Activated CD4-positive, alpha-beta T cell treated with anti-CD3 and anti-CD28 coated beads for 24 hours (primary cell): ENCODE data around the gene ZNF560.
A peak's percentile ranks its signal among the peaks of the same experiment; 100 is the strongest.
"Not testable (repeated sequence)": the region's sequence is repeated elsewhere in the genome, so short reads cannot be mapped to it uniquely, and the experiment has no call there.

Experiments
- DNase-seq, 2 donors: peaks; one replicate each; pipeline ENCODE4 v3.0.0-alpha.2; 2020; ENCODE audit warnings: low read depth in 2 of 2

ZNF560 gene

DNA sequence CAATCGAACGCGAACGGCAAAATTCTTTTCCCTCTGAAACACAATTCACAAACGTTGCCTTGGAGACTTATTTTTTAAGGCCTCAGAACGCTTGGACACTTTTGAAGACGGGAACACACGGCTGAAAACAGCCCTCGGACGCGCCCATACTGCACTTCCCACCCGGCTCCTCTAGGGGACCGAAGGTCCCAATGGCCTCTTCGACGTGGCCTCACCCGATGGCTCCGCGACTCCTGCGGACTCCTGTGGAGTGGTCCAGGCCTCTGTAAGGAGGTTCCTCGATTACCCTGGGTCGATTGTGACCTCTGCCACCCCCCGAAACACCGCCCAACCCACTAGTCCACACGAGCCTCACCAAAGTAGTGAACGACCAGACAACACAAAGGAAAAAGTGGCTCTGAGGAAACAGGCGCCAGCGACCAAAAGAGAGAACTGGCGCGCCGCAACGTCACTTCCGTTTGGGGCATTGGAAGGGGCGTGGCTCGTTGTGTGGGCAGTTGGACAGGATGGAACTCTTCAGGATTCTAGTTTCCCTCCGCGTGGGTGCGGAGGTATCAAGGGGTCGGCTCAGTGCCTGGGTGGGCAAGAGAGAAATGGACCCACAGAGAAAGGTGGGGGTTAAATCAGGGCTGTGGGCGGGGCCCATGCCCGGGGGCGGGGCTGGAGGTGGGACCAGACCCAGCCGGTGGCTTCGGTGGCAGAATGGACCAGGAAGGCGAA is at the start of gene ZNF560:
ZNF560 (minus strand) TSS at position 434 of the 720 bp plus-strand sequence. CDS start 23,303 bp downstream, outside the sequence.
- no peak for DNase-seq

GRCh38 chr19:9547870-9548269 is 49.5 kb upstream of the ZNF560 start:
- DNase-seq, result no peak

GRCh38 chr19:9541281-9541680 is 42.9 kb upstream of the ZNF560 start:
- DNase-seq, result not testable (repeated sequence)

GRCh38 chr19:9539921-9540320 is 41.5 kb upstream of the ZNF560 start:
- DNase-seq, result not testable (repeated sequence)

- not testable (repeated sequence) for DNase-seq
These were observed 40.8 kb upstream of the ZNF560 start for GRCh38 chr19:9539201-9539600.

GRCh38 chr19:9538183-9539058 is 40.0 kb upstream of the ZNF560 start, which contains the start of gene ZNF426:
Gene ZNF426, minus strand, starts transcription at chr19:9538645. Its CDS starts 2,413 bp downstream, at chr19:9536232.
- peak; percentile 67 to 80 for DNase-seq

- DNase-seq, result no peak
These were observed 37.5 kb upstream of the ZNF560 start for GRCh38 chr19:9535934-9536333.

GRCh38 chr19:9531933-9532332 is 33.5 kb upstream of the ZNF560 start:
- no peak for DNase-seq

- no peak for DNase-seq
These were observed 30.4 kb upstream of the ZNF560 start for GRCh38 chr19:9528757-9529336.

DNA sequence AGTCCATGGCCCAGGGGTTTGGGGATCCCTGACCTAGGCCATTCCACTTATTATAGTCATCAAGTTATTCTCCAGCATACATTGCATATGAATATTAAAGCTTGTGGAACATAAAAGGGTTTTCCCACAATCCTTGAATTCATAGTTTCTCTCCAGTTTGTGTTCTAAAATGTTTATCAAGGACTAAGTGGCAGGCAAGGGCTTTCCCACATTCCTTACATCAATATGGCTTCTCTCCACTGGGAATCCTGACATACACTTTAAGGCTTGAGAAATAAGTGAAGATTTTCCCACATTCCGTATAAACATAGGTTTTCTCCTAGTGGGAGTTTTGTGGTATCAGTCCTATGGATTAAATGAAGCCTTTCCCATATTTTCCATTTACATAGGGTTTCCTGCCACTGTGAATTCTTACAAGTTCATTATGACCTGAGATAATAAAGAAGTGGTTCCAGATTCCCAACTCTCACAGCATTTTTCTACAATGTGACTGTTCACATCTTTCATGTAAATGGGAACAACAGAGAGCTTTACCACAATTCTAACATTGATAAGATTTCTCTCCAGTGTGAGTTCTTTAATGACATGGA is 25.6 kb upstream of the ZNF560 start:
- DNase-seq, result no peak

GRCh38 chr19:9507285-9507684 is 8.9 kb upstream of the ZNF560 start:
- DNase-seq, result no peak

GRCh38 chr19:9500796-9501195 is 2.4 kb upstream of the ZNF560 start:
- no peak for DNase-seq

GRCh38 chr19:9494096-9494495 is 4.3 kb downstream of the ZNF560 start:
- DNase-seq, result no peak

GRCh38 chr19:9487016-9487415 is 11.4 kb downstream of the ZNF560 start:
- DNase-seq, result no peak

- no peak for DNase-seq
These were observed 13.3 kb downstream of the ZNF560 start for GRCh38 chr19:9485140-9485539.

DNA sequence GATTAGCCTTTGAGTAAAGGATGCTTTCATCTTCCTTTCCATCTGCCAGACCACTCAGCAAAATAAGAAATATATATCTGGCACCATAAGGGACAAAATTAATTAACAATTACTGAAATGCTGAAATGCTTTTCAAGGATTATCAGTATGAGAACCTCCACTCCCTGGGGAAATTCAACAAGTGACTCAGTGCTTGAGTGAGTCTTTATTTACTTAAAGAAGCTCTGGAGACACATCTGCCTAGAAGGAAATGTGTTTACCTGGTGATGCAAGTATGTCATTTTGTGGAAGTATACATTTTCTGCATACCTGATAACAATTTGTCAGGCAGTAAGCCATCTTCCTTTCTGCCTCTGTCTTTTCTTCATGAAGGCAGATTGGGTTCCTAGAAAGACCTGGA is 23.4 kb downstream of the ZNF560 start:
- DNase-seq, result no peak

- no peak for DNase-seq
These were observed 31.3 kb downstream of the ZNF560 start for GRCh38 chr19:9467161-9467560.

DNA sequence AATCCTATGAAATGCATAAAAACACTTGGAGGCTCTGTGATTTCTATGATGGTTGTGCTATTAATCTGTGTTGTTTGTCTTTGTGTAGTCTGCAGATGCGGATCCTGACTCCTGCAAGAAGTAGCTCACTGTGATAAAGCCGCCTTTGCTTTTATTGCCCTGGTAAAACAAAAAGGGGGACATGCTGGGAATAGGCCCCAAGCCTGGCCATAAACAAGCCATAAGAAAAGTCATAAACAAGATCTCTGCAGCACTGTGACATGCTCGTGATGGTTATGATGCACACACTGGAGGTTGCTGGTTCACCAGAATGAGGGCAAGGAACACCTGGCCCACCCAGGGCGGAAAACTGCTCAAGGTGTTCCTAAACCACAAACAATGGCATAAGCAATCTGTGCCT is 36.5 kb downstream of the ZNF560 start:
- DNase-seq, result no peak

GRCh38 chr19:9456018-9456689 is 42.3 kb downstream of the ZNF560 start:
- no peak for DNase-seq

DNA sequence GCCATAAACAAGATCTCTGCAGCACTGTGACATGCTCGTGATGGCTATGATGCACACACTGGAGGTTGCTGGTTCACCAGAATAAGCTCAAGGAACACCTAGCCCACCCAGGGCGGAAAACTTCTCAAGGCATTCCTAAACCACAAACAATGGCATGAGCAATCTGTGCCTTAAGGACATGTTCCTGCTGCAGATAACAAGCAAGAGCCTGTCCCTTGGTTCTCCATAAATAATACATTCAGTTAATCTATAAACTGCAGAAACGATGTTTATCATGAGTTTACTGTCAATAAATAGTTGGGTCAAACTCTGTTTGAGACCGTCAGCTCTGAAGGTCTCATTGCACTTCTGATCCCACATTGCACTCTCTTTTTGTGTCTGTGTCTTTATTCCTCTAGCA is 44.5 kb downstream of the ZNF560 start:
- DNase-seq, result no peak

GRCh38 chr19:9445037-9445436 is 53.4 kb downstream of the ZNF560 start:
- DNase-seq, result no peak

DNA sequence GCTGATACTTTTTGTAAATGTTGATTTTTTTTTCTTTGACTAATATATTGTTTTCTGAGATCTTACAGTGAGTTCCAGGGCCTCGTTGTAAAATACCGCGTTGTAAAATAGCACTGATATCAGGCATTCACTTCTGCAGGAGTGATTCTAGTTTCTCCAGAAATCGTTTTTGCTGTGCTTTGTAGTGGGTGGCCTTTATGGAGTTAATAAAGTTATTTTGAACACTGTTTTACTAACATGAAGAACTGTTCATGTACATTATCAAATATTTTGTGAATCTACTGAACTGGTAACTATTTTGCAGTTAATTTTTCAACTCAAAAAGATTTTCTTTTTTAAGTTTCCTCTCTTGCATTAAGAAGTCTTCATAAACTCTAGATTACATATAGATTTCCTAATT is 62.1 kb downstream of the ZNF560 start:
- DNase-seq, result no peak
